ENCODE data around the gene PRPF31. TPM values are rescaled to one million over a fixed set of nuclear protein-coding genes. Genes with fewer than 3 reads are reported as not detected.

The PRPF31 gene
- total and polyA plus RNA-seq, 2 of the 13 experiments (the other 11 are each of a cell fraction or from before 2014, with no cell fraction given): 23.8 to 63.8 TPM

- TF ChIP-seq GFI1 (CRISPR knock-in tag; IDR thresholded peaks at IDR 0.05; ENCODE audit: borderline replicate concordance) (no peak), TBX3 (IDR thresholded peaks at IDR 0.05; ENCODE audit: borderline replicate concordance) (peak; percentile 86), ZNF350 (CRISPR knock-in tag; IDR thresholded peaks at IDR 0.05; ENCODE audit: borderline replicate concordance, low read depth) (peak; percentile 88; the same call in 1 of the 2 replicates), REXO4 (CRISPR knock-in tag; IDR thresholded peaks at IDR 0.05; ENCODE audit: borderline replicate concordance) (no peak), KDM5B (CRISPR knock-in tag; IDR thresholded peaks at IDR 0.05; ENCODE audit: borderline replicate concordance) (peak; percentile 77; the same call in 1 of the 2 replicates), CEBPZ (IDR thresholded peaks at IDR 0.05; ENCODE audit: low read length) (no peak), KAT8 (CRISPR knock-in tag; IDR thresholded peaks at IDR 0.05) (peak; percentile 99), ZNF280B (CRISPR knock-in tag; IDR thresholded peaks at IDR 0.05; ENCODE audit: borderline replicate concordance) (peak; percentile 87; the same call in 1 of the 2 replicates), ZFP41 (CRISPR knock-in tag; IDR thresholded peaks at IDR 0.05; ENCODE audit: borderline replicate concordance) (no peak), E2F5 (CRISPR knock-in tag; conservative IDR thresholded peaks at IDR 0.05) (0 out of 2 replicates have a peak, but pooled peaks have one; percentile 49), ASH2L (IDR thresholded peaks at IDR 0.05; ENCODE audit: insufficient read length, low read depth, low read length) (peak; percentile 98), ZNF567 (CRISPR knock-in tag; IDR thresholded peaks at IDR 0.05; ENCODE audit: borderline replicate concordance) (no peak), XRCC5 (optimal IDR thresholded peaks at IDR 0.05; ENCODE audit: low read length) (peak; percentile 53), SETDB1 (CRISPR knock-in tag; IDR thresholded peaks at IDR 0.05; ENCODE audit: borderline replicate concordance) (no peak), KDM6A (CRISPR knock-in tag; IDR thresholded peaks at IDR 0.05; ENCODE audit: low read depth) (no peak), ZNF678 (CRISPR knock-in tag; IDR thresholded peaks at IDR 0.05) (0 out of 2 replicates have a peak, but pooled peaks have one; percentile 56), ZNF672 (CRISPR knock-in tag; IDR thresholded peaks at IDR 0.05) (no peak), FOXP1 (IDR thresholded peaks at IDR 0.05) (no peak), FOXP1 (CRISPR knock-in tag; IDR thresholded peaks at IDR 0.05) (no peak; the same call in 1 of the 2 replicates), ZNF713 (CRISPR knock-in tag; IDR thresholded peaks at IDR 0.05) (no peak), ZC3H4 (CRISPR knock-in tag; IDR thresholded peaks at IDR 0.05; ENCODE audit: borderline replicate concordance) (no peak), ZNF737 (CRISPR knock-in tag; IDR thresholded peaks at IDR 0.05; ENCODE audit: borderline replicate concordance) (peak; percentile 68; the same call in 1 of the 2 replicates), POLR2AphosphoS2 (IDR thresholded peaks at IDR 0.05; ENCODE audit: low read depth, low read length) (peak; percentile 82; the same call in 1 of the 2 replicates), ZNF670 (CRISPR knock-in tag; IDR thresholded peaks at IDR 0.05; ENCODE audit: borderline replicate concordance) (peak; percentile 71; the same call in 1 of the 2 replicates)
These were observed at the start of gene PRPF31, which contains the start of gene TFPT (continued) for GRCh38 chr19:54115109-54116063.
